RWPE1 (cell line): Measurements from ENCODE around the gene SHISA9.

ENCODE experiments used
- CTCF ChIA-PET: fragments of 350-600 bp; sonication (Branson Sonifier 250); formaldehyde crosslinking; extraction: SDS; loops from one replicate; lab custom pipeline; 2021; lab: Yijun Ruan, JAX
- POLR2A ChIA-PET: fragments of 400-600 bp; formaldehyde crosslinking; extraction: SDS; loops from one replicate; lab custom pipeline; 2020; ENCODE audit warnings: antibody characterized with exemption; ENCODE audit not compliant: low non-redundant PET; lab: Yijun Ruan, JAX
- DNase-seq: peaks from one replicate; pipeline ENCODE4 v3.0.0; 2012; ENCODE audit warnings: low spot score
- H3K27ac ChIP-seq: fragments of 450-650 bp; 2 replicates; pipeline ENCODE4 v1.5.1; 2017
- CTCF ChIP-seq: fragments of 450-650 bp; conservative IDR thresholded peaks from 2 replicates; pipeline ENCODE4 v1.5.1; 2017; ENCODE audit warnings: low read depth, mild to moderate bottlenecking

SHISA9 gene

DNA sequence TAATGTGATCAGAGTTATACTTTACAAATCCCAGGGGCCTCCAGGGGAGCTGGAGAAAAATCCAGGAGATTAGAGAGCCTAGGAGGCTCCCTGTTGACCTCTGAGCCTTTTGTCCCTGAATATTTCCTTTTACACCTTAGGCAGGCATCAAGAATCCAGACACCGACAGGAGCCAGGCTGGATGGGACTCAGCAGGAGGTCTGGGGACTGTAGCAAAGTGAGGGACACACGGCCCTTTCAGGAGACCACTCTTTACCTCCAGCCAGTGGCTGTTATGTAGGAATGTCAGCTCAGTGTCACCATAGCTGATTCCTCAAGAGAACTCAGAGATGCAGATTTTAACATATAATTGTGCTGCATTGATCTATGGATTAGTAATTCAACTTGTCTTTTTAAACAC lies 198.4 kb downstream of the SHISA9 start:
- ChIA-PET CTCF (no interaction called here), POLR2A (no interaction called here)
- no peak for DNase-seq
- no peak overlapping the region for H3K27ac ChIP-seq
- no peak for TF ChIP-seq CTCF

DNA sequence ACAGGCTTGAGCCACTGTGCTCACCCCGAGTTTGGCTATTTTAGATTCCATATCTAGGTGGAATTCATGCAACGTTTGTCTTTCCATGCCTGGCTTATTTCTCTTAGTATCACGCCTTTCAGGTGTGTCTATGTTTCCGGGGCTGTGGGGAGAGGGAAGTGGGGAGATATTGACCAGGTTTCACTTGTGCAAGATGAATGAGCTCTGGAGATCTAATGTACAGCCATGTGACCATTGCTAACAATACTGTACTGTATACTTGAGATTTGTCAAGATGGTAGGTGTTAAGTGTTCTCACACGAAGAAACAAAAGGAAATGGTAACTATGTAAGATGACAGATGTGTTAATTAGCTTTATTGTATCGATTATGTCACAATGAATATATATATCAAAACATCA lies 199.6 kb downstream of the SHISA9 start:
- no peak overlapping the region for H3K27ac ChIP-seq
- no peak for TF ChIP-seq CTCF
- POLR2A ChIA-PET = no interaction called here
- DNase-seq = no peak
- CTCF ChIA-PET = no interaction called here

- ChIA-PET POLR2A (no interaction called here), CTCF (no interaction called here)
- H3K27ac ChIP-seq = no peak overlapping the region
- no peak for TF ChIP-seq CTCF
- DNase-seq = no peak
Observed at GRCh38 chr16:13101828-13102227, 200.4 kb downstream of the SHISA9 start.

DNA sequence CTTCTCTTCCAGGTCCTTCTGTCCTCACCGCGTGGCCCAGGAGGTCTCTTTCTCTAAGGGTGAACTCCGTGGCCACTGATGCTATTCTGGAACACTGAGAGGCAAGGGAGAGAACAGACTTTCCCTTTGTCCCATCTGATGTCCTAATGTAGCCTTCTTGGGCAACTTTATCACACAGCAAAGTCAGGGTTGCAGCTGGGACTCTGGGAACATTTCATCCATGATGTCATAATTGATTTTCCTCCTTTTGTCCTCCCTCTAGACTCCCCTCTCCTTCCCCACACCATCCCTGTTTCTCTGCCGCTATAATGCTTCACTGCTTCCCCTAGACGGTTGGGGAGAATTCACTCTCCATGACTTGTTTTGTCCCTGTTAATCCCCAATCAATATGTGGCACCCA lies 201.0 kb downstream of the SHISA9 start:
- no peak for TF ChIP-seq CTCF
- DNase-seq = no peak
- POLR2A ChIA-PET = no interaction called here
- CTCF ChIA-PET = no interaction called here
- no peak overlapping the region for H3K27ac ChIP-seq

GRCh38 chr16:13103831-13104530 lies 202.6 kb downstream of the SHISA9 start:
- no peak for TF ChIP-seq CTCF
- no peak overlapping the region for H3K27ac ChIP-seq
- CTCF ChIA-PET = no interaction called here
- POLR2A ChIA-PET = no interaction called here
- no peak for DNase-seq

DNA sequence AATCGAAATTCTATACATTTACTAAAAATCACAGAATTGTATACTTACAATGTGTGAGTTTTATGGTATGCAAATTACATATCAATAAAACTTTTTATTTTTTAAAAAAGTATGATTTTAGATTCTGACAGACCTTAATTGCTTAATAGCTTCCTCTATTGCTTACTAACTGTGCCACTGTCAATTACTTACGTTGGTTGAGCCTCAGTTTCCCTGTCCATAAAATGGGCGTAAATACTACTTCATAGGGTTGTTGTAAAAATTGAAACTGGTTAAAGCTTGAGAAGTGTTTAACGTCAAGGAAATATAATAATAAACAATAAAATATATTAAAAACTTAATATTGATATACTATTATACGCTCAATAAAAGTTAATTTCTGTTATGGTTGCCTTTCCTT lies 203.4 kb downstream of the SHISA9 start:
- no peak for TF ChIP-seq CTCF
- no peak overlapping the region for H3K27ac ChIP-seq
- no peak for DNase-seq
- ChIA-PET CTCF (no interaction called here), POLR2A (no interaction called here)
